AG09309 (cell line): ENCODE measurements around the gene ILKAP.

Experiments used
- DNase-seq: peaks from one replicate; pipeline ENCODE4 v3.0.0-alpha.2; 2010; ENCODE audit warnings: low read depth
- H3K4me3 ChIP-seq: 2 replicates; pipeline ENCODE4 v1.5.1; 2011; ENCODE audit warnings: mild to moderate bottlenecking, low read depth, low read length, moderate library complexity; ENCODE audit not compliant: control insufficient read depth
- CTCF ChIP-seq: IDR thresholded peaks from 2 replicates; pipeline ENCODE4 v1.5.1; 2011; ENCODE audit warnings: mild to moderate bottlenecking, low read depth, low read length, inconsistent platforms; ENCODE audit not compliant: insufficient read depth, control insufficient read depth; ENCODE audit errors: missing control alignments

ILKAP gene

GRCh38 chr2:238126338-238126737 lies 77.2 kb downstream of the ILKAP start:
- H3K4me3 ChIP-seq, result no peak overlapping the region
- no peak for TF ChIP-seq CTCF
- no peak for DNase-seq

- no peak for TF ChIP-seq CTCF
- no peak for DNase-seq
- no peak overlapping the region for H3K4me3 ChIP-seq
These were observed 78.2 kb downstream of the ILKAP start for GRCh38 chr2:238125127-238125885.

GRCh38 chr2:238124488-238125126 lies 78.9 kb downstream of the ILKAP start:
- no peak overlapping the region for H3K4me3 ChIP-seq
- no peak for DNase-seq
- no peak for TF ChIP-seq CTCF

- DNase-seq, result no peak
- no peak overlapping the region for H3K4me3 ChIP-seq
- TF ChIP-seq CTCF, result no peak
These were observed 79.5 kb downstream of the ILKAP start for GRCh38 chr2:238123991-238124470.

- no peak for TF ChIP-seq CTCF
- DNase-seq, result no peak
- no peak overlapping the region for H3K4me3 ChIP-seq
These were observed 80.1 kb downstream of the ILKAP start for GRCh38 chr2:238123218-238123971.

GRCh38 chr2:238122287-238123217 lies 80.9 kb downstream of the ILKAP start:
- TF ChIP-seq CTCF, result no peak
- DNase-seq, result no peak
- H3K4me3 ChIP-seq, result no peak overlapping the region
